ENCODE measurements around the gene TMEM150A. TPM values are rescaled to one million over a fixed set of nuclear protein-coding genes. Genes with fewer than 3 reads are reported as not detected.

TMEM150A gene
- total and polyA plus RNA-seq, 2 of the 13 experiments (the other 11 are each of a cell fraction or from before 2014, with no cell fraction given): 30.1 to 70.4 TPM

DNA sequence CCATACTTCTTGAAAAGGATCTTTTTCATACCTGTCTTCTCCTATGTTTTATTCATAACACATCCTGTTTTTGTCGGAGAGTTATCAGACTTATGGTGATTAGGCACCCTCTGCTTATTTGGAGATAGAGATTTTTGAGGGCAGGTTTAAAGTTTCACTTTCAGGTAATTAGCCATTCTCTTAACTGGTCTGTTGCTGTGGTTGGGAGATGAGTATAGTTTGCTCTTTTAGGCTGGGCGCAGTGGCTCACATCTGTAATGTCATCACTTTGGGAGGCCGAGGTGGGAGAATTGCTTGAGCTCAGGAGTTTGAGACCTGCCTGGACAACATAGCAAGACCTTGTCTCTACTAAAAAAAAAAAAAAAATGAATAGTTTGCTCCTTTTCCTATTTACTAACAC, 40.2 kb upstream of the TMEM150A start (continued):
- TF ChIP-seq, protein P1, sequence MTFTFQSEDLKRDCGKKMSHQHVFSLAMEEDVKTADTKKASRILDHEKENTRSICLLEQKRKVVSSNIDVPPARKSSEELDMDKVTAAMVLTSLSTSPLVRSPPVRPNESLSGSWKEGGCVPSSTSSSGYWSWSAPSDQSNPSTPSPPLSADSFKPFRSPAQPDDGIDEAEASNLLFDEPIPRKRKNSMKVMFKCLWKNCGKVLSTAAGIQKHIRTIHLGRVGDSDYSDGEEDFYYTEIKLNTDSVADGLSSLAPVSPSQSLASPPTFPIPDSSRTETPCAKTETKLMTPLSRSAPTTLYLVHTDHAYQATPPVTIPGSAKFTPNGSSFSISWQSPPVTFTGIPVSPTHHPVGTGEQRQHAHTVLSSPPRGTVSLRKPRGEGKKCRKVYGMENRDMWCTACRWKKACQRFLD (CRISPR knock-in tag; IDR thresholded peaks at IDR 0.05; ENCODE audit: borderline replicate concordance): no peak
- TF ChIP-seq EEA1 (CRISPR knock-in tag; IDR thresholded peaks at IDR 0.05; ENCODE audit: borderline replicate concordance) (no peak), ZNF569 (CRISPR knock-in tag; IDR thresholded peaks at IDR 0.05; ENCODE audit: borderline replicate concordance) (no peak)

DNA sequence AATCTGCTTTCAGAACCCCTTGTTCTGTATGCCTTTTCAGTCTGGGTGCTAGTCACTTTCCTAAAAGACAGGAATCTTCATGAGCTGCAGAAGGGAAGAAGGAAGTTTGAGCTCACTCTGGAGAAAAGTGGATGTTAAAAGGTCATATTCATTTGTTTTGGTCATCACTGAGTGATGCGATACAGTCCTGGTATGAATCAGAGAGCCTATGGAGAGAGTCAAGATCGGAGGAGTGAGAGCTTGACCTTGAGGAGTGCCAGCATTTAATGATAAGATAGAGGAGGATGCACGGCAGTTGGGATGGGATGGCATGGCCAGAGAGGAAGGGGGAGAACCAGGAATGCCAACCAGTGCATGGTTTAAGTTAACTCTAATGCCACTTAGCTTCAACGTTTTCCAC, 33.1 kb upstream of the TMEM150A start:
- ATAC-seq: no peak
- no peak for DNase-seq (ENCODE audit: low spot score)
- CTCF ChIA-PET (ENCODE audit: low intra/inter-chr PET ratio, low total read pairs): no interaction called here
- H4K20me1 ChIP-seq (ENCODE audit: insufficient read depth, low read length): peaks cover 10% of the 10 kb centered on the region
- H3K27me3 ChIP-seq (ENCODE audit: control insufficient read depth in 1 of 2, insufficient read depth in 2 of 2, low read length in 2 of 2): no peaks in the 10 kb centered on the region
- peaks cover 45 to 88% of the 10 kb centered on the region in 2 experiments for H3K36me3 ChIP-seq (replicated peaks in 1 of 2; ENCODE audit: control insufficient read depth in 1 of 2, insufficient read depth in 2 of 2, low read length in 2 of 2)
- H3K4me3 ChIP-seq (replicated peaks in 1 of 3; ENCODE audit: insufficient read depth in 1 of 3, low read depth in 2 of 3, low read length in 3 of 3): no peak overlapping the region
- no peak for FAIRE-seq
- WGBS (ENCODE audit: low lambda C conversion rate): 95% methylated on average over 4 of the region's 4 CpGs
- no peak overlapping the region for H3K27ac ChIP-seq (ENCODE audit: extremely low read length, insufficient read depth, low read length)
- no TSS peak for BruUV-seq (replicated peaks)
- H3K4me2 ChIP-seq (ENCODE audit: low read depth, low read length): no peak overlapping the region
- H3K9me3 ChIP-seq (ENCODE audit: low read length): no peaks in the 10 kb centered on the region
- no peak overlapping the region for H3K9ac ChIP-seq (ENCODE audit: insufficient read depth, low read depth, low read length)
- no peak overlapping the region for H2AFZ ChIP-seq (ENCODE audit: low read length)
- POLR2A ChIA-PET: no interaction called here
- H3K79me2 ChIP-seq (ENCODE audit: insufficient read depth, low read length): peaks cover 8% of the 10 kb centered on the region
- in situ Hi-C loops (cut with HindIII; ENCODE audit: extremely low pct_ligation_motif_present, low pct_unique_long_range_greater_than_20kb) (no loop called here), intact Hi-C loops (cut with micrococcal nuclease; ENCODE audit: unreplicated experiment) (no loop called here)
- TF ChIP-seq ZNF333 (CRISPR knock-in tag; IDR thresholded peaks at IDR 0.05; ENCODE audit: borderline replicate concordance) (no peak), TEAD3 (CRISPR knock-in tag; optimal IDR thresholded peaks at IDR 0.05; ENCODE audit: borderline replicate concordance) (no peak), ZNF563 (CRISPR knock-in tag; IDR thresholded peaks at IDR 0.05) (no peak), RNF2 (conservative IDR thresholded peaks at IDR 0.05; ENCODE audit: low read depth) (no peak), ZNF660 (CRISPR knock-in tag; IDR thresholded peaks at IDR 0.05; ENCODE audit: borderline replicate concordance, low read depth) (no peak), CC2D1A (CRISPR knock-in tag; IDR thresholded peaks at IDR 0.05) (no peak), ZNF629 (CRISPR knock-in tag; conservative IDR thresholded peaks at IDR 0.05) (no peak), ONECUT2 (CRISPR knock-in tag; IDR thresholded peaks at IDR 0.05) (no peak), ARNT (IDR thresholded peaks at IDR 0.05) (no peak), ASH2L (IDR thresholded peaks at IDR 0.05; ENCODE audit: insufficient read length, low read depth, low read length) (no peak), HDAC6 (IDR thresholded peaks at IDR 0.05; ENCODE audit: low read depth, low read length) (no peak)
- TF ChIP-seq, protein P2, sequence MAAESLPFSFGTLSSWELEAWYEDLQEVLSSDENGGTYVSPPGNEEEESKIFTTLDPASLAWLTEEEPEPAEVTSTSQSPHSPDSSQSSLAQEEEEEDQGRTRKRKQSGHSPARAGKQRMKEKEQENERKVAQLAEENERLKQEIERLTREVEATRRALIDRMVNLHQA (CRISPR knock-in tag; IDR thresholded peaks at IDR 0.05): no peak
- TF ChIP-seq, protein P3, sequence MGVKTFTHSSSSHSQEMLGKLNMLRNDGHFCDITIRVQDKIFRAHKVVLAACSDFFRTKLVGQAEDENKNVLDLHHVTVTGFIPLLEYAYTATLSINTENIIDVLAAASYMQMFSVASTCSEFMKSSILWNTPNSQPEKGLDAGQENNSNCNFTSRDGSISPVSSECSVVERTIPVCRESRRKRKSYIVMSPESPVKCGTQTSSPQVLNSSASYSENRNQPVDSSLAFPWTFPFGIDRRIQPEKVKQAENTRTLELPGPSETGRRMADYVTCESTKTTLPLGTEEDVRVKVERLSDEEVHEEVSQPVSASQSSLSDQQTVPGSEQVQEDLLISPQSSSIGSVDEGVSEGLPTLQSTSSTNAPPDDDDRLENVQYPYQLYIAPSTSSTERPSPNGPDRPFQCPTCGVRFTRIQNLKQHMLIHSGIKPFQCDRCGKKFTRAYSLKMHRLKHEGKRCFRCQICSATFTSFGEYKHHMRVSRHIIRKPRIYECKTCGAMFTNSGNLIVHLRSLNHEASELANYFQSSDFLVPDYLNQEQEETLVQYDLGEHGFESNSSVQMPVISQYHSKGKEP (CRISPR knock-in tag; IDR thresholded peaks at IDR 0.05): no peak
- TF ChIP-seq, protein P4, sequence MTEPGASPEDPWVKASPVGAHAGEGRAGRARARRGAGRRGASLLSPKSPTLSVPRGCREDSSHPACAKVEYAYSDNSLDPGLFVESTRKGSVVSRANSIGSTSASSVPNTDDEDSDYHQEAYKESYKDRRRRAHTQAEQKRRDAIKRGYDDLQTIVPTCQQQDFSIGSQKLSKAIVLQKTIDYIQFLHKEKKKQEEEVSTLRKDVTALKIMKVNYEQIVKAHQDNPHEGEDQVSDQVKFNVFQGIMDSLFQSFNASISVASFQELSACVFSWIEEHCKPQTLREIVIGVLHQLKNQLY (CRISPR knock-in tag; IDR thresholded peaks at IDR 0.05): no peak
- TF ChIP-seq, protein P5, sequence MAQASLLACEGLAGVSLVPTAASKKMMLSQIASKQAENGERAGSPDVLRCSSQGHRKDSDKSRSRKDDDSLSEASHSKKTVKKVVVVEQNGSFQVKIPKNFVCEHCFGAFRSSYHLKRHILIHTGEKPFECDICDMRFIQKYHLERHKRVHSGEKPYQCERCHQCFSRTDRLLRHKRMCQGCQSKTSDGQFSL (CRISPR knock-in tag; IDR thresholded peaks at IDR 0.05): no peak
- no peaks in the 10 kb centered on the region for H3K4me1 ChIP-seq (ENCODE audit: insufficient read depth, low read length)
